Anterior cingulate cortex (tissue), 58 donors: ENCODE results near the gene SPEN.
"Not testable (repeated sequence)": the region's sequence is repeated elsewhere in the genome, so short reads cannot be mapped to it uniquely, and the experiment has no call there.

Source experiments
- DNase-seq, 58 donors: peaks; one replicate each; lab custom pipeline; 2025; lab: John Stamatoyannopoulos, UW

SPEN gene

DNA sequence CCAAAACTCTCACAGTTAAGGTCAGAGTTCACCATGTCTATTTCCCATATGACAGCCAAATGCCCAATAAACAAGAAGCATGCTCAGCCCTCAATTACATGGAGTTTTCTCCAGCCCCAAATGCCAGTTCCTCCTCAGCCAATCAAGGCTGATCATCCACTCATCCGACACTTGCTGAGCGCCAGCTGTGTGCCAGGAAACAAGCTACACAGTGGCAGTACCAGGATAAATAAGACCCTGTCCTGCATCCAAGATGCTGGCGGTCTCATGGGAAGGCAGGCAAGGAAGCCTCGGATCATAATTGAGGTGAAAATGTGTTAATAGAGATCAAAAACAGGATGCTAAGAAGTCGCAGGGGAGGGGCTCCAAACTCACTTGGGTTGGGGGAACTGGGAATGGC, 120.7 kb downstream of the SPEN start:
- DNase-seq, result peak in 6 of 58 donors; percentile 27 to 51 (median 31)

DNA sequence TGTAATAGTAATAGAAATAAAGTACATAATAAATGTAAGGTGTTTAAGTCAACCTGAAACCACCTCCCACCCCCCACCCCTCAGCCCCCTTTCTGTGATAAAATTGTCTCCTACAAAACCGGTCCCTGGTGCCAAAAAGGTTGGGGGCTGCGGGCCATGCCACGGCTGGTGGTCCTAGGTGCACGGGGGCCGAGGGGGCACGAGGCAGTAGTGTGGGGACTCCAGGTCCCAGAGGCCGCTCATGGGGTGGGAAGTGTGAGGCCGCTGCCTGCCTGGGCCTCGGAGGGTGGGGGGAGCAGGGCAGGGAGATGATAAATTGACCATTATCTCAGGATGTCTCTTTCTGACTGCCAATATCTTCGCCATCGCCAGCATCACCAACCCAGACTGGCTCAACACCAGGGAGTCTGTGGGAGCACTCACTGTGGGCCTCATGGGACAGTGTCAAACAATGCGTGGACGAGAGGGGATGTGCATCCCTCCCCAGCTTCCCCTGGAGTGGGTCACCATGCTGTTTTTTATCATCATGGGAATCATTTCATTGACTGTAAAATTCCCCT, 121.9 kb downstream of the SPEN start:
- no peak for DNase-seq

DNA sequence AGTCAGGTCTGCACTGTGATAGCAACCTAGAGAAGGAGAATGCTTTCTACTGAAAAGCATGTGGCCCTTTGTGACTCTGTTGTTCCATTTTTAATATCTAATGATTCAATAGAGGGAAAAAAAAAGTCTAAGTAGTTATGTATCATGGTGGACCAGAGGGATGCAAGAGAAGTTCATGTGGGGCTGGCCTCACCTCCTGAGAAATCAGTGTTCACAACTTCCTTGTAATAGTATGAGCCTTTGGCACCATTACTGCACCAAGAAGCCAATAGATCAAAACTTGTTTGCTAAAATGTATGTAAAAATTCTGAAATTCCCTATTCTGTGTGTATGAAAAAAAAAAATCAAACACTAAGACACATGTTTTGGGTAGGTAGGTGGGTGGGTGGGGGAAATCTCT, 123.4 kb downstream of the SPEN start:
- DNase-seq, result no peak

DNA sequence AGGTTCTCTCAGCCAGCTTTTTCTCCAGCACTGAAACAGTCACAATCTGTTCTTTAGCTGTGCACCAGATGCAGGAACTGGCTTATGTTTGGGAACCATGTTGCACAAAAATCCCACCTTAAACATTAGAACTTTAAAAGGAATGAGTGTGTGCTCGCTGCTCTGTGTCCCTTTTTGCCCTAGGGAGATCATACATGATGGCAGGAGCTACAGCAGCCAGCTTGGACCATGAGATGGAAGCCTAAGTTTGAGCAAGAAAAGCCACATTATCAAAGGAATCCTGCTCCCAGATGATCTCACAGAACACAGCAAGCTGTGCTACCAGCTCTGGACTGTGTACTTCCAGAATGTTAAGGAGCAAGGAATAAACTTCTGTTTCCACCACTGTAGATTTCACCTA, 124.9 kb downstream of the SPEN start:
- DNase-seq, result no peak

DNA sequence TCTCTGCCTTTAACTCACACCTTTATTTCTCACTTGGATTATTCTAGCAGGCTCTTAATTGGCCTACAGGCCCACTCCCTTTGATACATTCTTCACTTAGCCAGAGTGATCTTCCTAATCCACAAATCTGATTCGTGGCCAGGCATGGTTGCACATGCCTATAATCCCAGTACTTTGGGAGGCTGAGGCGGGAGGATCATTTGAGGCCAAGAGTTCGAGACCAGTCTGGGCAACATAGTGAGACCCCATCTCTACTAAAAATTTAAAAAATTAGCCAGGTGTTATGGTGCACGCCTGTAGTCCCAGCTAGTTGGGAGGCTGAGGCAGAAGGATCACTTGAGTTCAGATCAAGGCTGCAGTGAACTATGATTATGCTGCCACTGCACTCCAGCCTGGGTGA, 126.3 kb downstream of the SPEN start:
- no peak for DNase-seq

DNA sequence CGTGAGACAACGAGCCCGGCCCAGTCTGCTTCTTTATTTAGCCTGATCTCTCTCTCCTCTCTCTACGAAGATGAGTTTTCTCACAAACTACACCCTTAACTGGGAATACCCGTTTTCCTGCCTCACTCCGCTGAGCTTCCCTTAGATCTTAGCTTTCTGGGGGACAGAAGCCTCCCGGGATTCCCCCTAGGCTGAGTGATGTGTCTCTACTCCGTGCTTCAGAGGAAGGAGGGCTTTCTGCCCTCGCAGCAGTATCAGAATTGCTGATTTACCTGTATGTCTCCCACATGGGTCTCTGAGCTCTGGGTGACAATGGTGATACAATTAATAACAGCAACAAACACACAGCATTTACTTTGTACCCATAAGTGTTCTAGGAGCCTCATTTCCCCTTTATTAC, 127.3 kb downstream of the SPEN start:
- no peak for DNase-seq

DNA sequence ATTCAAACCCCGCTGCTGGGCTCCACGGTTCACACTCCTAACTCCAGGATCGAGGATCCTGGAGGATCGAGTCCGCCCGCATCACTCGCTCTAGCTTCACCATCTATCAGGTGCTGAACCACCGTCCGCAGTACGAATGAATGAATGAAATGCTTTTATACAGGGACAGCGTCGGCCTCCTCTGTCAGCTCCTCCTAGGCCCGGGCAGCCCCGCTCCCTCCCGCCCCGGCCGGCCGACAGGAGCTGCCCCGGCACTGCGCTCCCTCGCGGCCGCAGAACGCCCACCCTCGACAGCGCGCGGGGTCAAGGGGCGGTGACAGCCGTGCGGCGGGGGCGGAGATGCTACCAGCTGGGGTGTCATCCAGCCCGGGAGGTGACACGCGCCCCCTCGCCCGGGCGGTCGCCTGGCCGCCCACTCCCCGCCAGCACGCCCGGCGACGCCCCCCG, 127.9 kb downstream of the SPEN start:
- peak in 51 of 58 donors; percentile 23 to 87 (median 70) for DNase-seq

DNA sequence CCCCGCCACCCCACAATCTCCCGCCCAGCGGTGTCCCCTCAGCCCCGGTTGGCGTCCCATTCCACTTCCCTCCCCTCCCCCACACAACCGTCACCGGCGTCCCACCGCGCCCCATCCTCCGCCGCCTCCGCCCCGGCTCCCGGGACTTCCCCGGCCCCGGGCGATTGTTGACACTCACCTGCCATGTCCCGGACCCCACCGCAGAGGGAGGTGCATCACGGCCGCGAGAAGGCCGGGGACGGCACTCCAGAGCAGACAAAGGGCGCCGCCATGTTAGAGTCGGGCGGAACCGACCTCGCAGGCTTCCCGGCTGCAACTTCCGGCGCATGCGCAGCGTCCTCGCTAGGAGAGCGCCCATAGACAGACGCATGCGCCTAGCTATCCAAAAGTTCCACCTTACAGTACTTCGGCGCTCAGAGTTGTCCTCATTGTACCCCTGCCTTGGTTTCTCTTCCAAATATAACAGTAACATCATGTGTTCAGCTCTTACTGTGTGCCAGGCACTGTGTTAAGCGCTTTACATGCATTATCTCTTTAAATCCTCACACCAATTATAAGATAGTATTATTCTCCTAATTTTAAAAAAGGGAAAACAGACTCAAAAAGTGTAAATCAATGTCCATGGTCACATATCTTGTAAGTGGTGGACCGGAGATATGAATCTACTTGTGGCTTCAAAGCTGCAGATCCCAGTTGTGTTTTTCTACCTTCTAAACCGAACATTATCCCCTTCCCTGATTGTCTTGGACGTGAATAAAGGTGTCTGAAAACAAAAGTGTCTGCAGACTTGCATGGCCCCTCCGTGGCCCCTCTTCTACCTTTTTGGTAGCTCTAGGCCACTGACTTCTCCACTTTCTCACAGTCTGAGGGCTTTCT, 128.5 kb downstream of the SPEN start, which contains the start of gene ZBTB17:
ZBTB17 (minus strand) TSS at position 297 of the 876 bp plus-strand sequence. CDS start 27,606 bp downstream, outside the sequence.
- peak; percentile 33 to 94 (median 84) for DNase-seq

DNA sequence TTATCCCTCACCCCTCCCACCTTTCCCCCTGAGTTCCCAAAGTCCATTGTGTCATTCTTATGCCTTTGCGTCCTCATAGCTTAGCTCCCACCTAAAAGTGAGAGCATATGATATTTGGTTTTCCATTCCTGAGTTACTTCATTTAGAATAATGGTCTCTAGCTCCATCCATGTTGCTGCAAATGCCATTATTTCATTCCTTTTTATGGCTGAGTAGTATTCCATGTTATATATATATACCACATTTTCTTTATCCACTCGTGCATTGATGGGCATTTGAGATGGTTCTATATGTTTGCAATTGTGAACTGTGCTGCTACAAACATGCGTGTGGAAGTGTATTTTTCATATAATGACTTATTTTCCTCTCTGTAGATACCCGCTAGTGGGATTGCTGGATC, 130.4 kb downstream of the SPEN start:
- not testable (repeated sequence) for DNase-seq

DNA sequence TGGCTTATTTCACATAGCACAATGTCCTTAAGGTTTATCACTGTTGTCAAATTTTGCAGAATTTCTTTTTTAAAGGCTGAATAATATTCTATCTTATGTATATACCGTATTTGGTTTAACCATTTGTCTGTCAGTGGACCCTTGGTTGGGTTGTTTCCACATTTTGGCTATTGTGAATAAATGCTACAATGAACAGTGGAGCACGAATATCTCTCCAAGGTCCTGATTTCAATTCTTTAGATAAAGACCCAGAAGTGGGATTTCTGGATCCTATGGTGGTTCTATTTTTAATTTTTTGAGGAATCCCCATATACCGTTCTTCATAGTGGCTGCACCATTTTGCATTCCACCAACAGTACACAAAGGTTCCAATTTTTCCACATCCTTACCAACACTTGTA, 134.2 kb downstream of the SPEN start:
- DNase-seq, result no peak

DNA sequence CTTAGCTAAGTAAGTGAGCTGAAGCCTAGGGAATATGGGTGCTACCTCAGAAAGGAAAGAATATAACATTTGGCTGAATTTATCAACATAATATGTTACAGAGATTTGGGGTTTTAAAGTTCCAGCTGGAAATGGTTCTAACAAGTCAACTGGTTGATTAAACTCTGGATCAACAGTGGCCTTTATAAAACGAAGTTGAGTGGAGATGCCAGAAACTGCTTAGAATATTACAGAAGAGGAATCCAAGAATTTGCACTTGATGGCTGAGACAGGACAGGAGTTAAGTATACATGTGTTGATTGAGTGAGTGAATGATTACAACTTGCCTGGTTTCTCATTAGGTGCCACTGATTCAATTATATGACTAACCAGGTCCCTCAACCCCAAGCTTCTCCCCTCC, 135.8 kb downstream of the SPEN start:
- no peak for DNase-seq

DNA sequence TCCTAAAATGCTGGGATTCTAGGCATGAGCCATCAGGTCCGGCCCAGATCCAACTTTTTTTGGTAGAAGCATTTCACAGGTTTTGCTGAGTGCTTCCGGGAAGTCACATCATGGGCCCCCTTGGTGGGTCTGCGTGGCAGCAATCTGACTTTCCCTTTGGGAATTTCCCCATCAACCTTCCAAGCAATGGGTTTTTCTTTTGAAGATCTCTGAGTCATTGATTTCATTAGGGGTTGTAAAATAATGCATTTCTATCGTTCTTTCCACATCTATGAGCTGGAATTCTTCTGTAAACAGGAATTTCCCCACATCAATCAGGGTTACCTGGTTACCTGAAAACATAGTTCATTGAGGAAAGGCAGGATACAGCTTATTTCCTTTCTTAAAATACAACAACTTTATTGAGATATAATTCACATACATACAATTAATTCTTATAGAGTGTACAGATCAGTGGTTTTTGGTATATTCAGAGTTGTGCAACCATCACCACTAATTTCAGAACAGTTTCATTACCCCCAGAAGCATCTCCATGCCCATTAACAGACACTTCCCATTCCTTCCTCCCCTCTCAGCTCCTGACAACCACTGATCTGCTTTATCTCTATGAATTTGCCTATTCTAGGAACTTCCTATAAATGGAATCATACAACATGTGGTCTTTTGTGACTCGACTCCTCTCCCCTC, 138.2 kb downstream of the SPEN start:
- no peak for DNase-seq

DNA sequence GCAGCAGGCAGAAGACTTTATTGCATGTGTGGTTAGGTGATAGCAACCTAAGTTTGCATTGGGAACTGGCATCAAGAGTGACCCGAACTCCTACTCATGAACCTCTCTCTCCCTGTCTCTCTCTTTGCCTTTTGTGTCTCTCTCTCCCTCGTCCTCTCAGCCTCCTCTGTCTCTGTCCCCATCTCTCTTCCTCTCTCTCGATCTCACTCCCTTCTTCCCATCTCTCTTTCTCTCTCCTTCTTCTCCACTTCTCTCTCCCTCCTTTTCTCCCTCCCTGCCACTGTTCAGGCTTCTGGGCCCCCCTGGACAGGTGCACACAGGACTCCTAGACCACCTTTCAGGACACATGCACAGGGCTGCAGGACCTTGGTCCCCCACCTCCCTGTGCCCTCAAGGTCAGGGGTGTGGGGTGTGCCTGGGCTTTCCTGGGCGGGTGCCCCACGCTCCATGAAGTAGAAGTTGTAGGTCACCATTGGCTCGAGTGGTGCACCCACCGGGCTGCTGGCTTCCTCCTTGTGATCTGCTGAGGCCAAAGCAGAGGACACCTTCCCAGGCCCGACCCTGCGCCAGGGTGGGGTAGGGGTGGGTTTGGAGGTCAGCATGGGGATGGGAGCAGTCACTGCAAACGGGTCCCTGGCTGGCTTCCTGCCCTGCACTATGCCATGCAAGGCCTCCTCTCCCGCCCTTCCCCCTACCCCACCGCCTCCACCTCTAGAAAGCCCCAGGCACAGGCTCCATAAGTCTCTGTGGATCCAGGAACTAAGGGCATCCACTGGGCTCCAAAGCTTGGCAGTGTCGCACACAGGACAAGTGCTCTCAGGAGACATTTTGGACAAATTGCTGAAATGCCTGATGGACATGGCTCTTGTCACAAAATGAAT, 141.6 kb downstream of the SPEN start:
- DNase-seq, result no peak

DNA sequence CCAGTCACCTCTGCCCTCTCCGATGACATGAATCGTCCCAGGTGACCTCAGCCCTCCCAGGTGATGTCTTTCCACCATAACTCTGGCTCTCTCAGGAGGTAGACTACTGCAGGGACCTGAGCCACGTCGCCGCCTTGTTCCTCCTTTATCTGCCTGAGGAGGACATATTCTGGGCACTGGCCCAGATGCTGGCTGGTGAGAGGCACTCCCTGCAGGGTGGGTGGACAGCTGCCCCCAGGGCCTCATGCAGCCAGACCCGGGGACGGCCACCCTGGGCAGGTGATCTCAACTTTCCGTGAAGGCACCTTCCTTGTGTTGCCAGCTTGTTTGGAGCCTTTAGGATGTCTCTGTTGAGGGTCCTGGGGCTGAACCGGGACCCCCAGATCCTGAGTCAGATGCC, 142.3 kb downstream of the SPEN start:
- no peak for DNase-seq
